K562 (cell line): ENCODE data around the gene DNAJB14.

Experiments
- MTA2 ChIP-seq: fragments of 450-650 bp; IDR thresholded peaks from 2 replicates; pipeline ENCODE4 v1.6.1; 2016; ENCODE audit warnings: low read depth
- NBN ChIP-seq: fragments of 450-650 bp; IDR thresholded peaks from 2 replicates; pipeline ENCODE4 v1.6.1; 2016; ENCODE audit warnings: low read depth, mild to moderate bottlenecking
- POLR2A ChIP-seq: fragments of 450-650 bp; conservative IDR thresholded peaks from 2 replicates; pipeline ENCODE4 v1.6.1; 2016
- RAD21 ChIP-seq, 2 experiments: fragments of 250-450 bp in 1 of 2; fragments of 450-650 bp in 1 of 2; sonication (Bioruptor Pico) in 1 of 2; formaldehyde crosslinking in 1 of 2; IDR thresholded peaks in 1 of 2; conservative IDR thresholded peaks in 1 of 2; 2 replicates each; pipeline versions ENCODE4 v1.4.0 to v1.8.0; 2020 to 2022; ENCODE audit warnings: mild to moderate bottlenecking in 2 of 2, moderate library complexity in 1 of 2
- TAF15 ChIP-seq: fragments of 200-400 bp; formaldehyde crosslinking; IDR thresholded peaks from 2 replicates; pipeline ENCODE4 v1.6.1; 2017; ENCODE audit warnings: mild to moderate bottlenecking, low read depth, low read length, moderate library complexity
- TF ChIP-seq, protein P1 (sequence below): fragments of 250-450 bp; sonication (Bioruptor Pico); IDR thresholded peaks from 2 replicates; pipeline ENCODE4 v1.9.0; 2021; ENCODE audit warnings: mild to moderate bottlenecking
- TF ChIP-seq, protein P2 (sequence below): sonication (generic); formaldehyde crosslinking; IDR thresholded peaks from 2 replicates; pipeline ENCODE4 v1.9.0; 2022; ENCODE audit warnings: mild to moderate bottlenecking, missing genetic modification reagents
- TF ChIP-seq, protein P3 (sequence below): fragments of 450-650 bp; IDR thresholded peaks from 2 replicates; pipeline ENCODE4 v1.7.1; 2018; ENCODE audit warnings: mild to moderate bottlenecking, low read depth; ENCODE audit not compliant: partially characterized antibody
- TF ChIP-seq, protein P4 (sequence below), 3 experiments: IDR thresholded peaks in 2 of 3; conservative IDR thresholded peaks in 1 of 3; 2 replicates each; pipeline ENCODE4 v1.5.1; 2011 to 2012; ENCODE audit warnings: low read length in 3 of 3, mild to moderate bottlenecking in 3 of 3, control low read depth in 2 of 3, improper control_type of control experiment in 1 of 3, inconsistent platforms in 1 of 3, low read depth in 1 of 3, mixed read lengths in 1 of 3, moderate library complexity in 1 of 3; ENCODE audit not compliant: insufficient read depth in 2 of 3
- TF ChIP-seq, protein P5 (sequence below): fragments of 250-450 bp; sonication (Bioruptor Pico); IDR thresholded peaks from 2 replicates; pipeline ENCODE4 v1.8.0; 2021; ENCODE audit warnings: moderate library complexity, mild to moderate bottlenecking, inconsistent platforms

DNA sequence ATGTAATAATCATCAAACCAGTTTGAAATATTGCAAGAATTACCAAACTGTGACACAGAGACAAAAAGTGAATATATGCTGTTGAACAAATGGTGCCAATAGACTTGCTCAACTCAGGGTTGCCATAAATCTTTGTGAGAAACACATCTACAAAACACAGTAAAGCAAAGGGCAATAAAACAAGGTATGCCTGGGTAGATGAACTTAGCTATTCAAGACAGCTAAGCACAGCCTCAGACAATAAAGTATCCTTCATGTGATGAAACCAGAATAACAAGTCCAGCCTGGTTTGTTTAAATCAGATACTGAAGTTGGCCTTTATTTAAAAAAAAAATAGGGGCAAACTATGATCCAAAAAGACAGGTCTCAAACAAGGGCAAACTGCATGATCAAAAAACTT lies 71.3 kb downstream of the DNAJB14 start:
- TF ChIP-seq, protein P1, sequence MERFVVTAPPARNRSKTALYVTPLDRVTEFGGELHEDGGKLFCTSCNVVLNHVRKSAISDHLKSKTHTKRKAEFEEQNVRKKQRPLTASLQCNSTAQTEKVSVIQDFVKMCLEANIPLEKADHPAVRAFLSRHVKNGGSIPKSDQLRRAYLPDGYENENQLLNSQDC = no peak
- TF ChIP-seq NBN = no peak
- TF ChIP-seq, protein P2, sequence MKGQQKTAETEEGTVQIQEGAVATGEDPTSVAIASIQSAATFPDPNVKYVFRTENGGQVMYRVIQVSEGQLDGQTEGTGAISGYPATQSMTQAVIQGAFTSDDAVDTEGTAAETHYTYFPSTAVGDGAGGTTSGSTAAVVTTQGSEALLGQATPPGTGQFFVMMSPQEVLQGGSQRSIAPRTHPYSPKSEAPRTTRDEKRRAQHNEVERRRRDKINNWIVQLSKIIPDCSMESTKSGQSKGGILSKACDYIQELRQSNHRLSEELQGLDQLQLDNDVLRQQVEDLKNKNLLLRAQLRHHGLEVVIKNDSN (CRISPR knock-in tag) = no peak
- no peak for TF ChIP-seq TAF15
- TF ChIP-seq, protein P3, sequence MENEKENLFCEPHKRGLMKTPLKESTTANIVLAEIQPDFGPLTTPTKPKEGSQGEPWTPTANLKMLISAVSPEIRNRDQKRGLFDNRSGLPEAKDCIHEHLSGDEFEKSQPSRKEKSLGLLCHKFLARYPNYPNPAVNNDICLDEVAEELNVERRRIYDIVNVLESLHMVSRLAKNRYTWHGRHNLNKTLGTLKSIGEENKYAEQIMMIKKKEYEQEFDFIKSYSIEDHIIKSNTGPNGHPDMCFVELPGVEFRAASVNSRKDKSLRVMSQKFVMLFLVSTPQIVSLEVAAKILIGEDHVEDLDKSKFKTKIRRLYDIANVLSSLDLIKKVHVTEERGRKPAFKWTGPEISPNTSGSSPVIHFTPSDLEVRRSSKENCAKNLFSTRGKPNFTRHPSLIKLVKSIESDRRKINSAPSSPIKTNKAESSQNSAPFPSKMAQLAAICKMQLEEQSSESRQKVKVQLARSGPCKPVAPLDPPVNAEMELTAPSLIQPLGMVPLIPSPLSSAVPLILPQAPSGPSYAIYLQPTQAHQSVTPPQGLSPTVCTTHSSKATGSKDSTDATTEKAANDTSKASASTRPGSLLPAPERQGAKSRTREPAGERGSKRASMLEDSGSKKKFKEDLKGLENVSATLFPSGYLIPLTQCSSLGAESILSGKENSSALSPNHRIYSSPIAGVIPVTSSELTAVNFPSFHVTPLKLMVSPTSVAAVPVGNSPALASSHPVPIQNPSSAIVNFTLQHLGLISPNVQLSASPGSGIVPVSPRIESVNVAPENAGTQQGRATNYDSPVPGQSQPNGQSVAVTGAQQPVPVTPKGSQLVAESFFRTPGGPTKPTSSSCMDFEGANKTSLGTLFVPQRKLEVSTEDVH = no peak
- TF ChIP-seq, protein P4, sequence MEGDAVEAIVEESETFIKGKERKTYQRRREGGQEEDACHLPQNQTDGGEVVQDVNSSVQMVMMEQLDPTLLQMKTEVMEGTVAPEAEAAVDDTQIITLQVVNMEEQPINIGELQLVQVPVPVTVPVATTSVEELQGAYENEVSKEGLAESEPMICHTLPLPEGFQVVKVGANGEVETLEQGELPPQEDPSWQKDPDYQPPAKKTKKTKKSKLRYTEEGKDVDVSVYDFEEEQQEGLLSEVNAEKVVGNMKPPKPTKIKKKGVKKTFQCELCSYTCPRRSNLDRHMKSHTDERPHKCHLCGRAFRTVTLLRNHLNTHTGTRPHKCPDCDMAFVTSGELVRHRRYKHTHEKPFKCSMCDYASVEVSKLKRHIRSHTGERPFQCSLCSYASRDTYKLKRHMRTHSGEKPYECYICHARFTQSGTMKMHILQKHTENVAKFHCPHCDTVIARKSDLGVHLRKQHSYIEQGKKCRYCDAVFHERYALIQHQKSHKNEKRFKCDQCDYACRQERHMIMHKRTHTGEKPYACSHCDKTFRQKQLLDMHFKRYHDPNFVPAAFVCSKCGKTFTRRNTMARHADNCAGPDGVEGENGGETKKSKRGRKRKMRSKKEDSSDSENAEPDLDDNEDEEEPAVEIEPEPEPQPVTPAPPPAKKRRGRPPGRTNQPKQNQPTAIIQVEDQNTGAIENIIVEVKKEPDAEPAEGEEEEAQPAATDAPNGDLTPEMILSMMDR (IDR thresholded peaks at IDR 0.05 in 2 of 3, conservative IDR thresholded peaks at IDR 0.05 in 1 of 3; ENCODE audit: insufficient read depth in 2 of 3, low read depth in 1 of 3, low read length in 3 of 3) = no peak
- TF ChIP-seq MTA2 = no peak
- no peak for TF ChIP-seq RAD21 (CRISPR knock-in tag; conservative IDR thresholded peaks at IDR 0.05 in 1 of 2, IDR thresholded peaks at IDR 0.05 in 1 of 2)
- TF ChIP-seq POLR2A = no peak
- TF ChIP-seq, protein P5, sequence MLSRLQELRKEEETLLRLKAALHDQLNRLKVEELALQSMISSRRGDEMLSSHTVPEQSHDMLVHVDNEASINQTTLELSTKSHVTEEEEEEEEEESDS = no peak
